T follicular helper cell (primary cell): Measurements from ENCODE around the gene NXPH4.
A peak's percentile ranks its signal among the peaks of the same experiment; 100 is the strongest.

Experiments
- DNase-seq: peaks from one replicate; pipeline ENCODE4 v3.0.0-alpha.2; 2020; ENCODE audit warnings: low read depth

Gene NXPH4

GRCh38 chr12:57243521-57244311, 27.1 kb downstream of the NXPH4 start:
- peak; percentile 73 for DNase-seq

GRCh38 chr12:57244312-57244696, 27.7 kb downstream of the NXPH4 start:
- no peak for DNase-seq

- no peak for DNase-seq
These were observed 30.4 kb downstream of the NXPH4 start for GRCh38 chr12:57247041-57247440.

- no peak for DNase-seq
These were observed 32.5 kb downstream of the NXPH4 start for GRCh38 chr12:57248934-57249742.

GRCh38 chr12:57250541-57250940, 33.9 kb downstream of the NXPH4 start:
- no peak for DNase-seq

- no peak for DNase-seq
These were observed 34.4 kb downstream of the NXPH4 start, which contains the start of gene STAC3 for GRCh38 chr12:57250956-57251355. TSS of gene STAC3 (minus strand) at chr12:57251187. CDS start at chr12:57249636, 1,551 bp downstream.

- no peak for DNase-seq
These were observed 38.1 kb downstream of the NXPH4 start for GRCh38 chr12:57254506-57255280.

GRCh38 chr12:57255916-57256315, 39.3 kb downstream of the NXPH4 start:
- DNase-seq = no peak

GRCh38 chr12:57258977-57259970, 42.7 kb downstream of the NXPH4 start:
- no peak for DNase-seq

GRCh38 chr12:57260366-57260765, 43.8 kb downstream of the NXPH4 start:
- no peak for DNase-seq

- DNase-seq = no peak
These were observed 44.9 kb downstream of the NXPH4 start for GRCh38 chr12:57261428-57261865.

- no peak for DNase-seq
These were observed 45.7 kb downstream of the NXPH4 start for GRCh38 chr12:57262126-57262822.

GRCh38 chr12:57263096-57263495, 46.5 kb downstream of the NXPH4 start:
- DNase-seq = no peak

- DNase-seq = no peak
These were observed 50.1 kb downstream of the NXPH4 start for GRCh38 chr12:57266681-57267080.

GRCh38 chr12:57268264-57268663, 51.7 kb downstream of the NXPH4 start:
- no peak for DNase-seq

- no peak for DNase-seq
These were observed 54.4 kb downstream of the NXPH4 start for GRCh38 chr12:57270966-57271470.

- DNase-seq = no peak
These were observed 56.0 kb downstream of the NXPH4 start for GRCh38 chr12:57272337-57273151.

GRCh38 chr12:57273516-57273915, 56.9 kb downstream of the NXPH4 start:
- no peak for DNase-seq
